Activated T-helper 9 cell treated with anti-CD3 and anti-CD28 coated beads, Interleukin-2, amount 50 U/mL, for 16 hours (primary cell): ENCODE results near the gene C2CD3.
"Not testable (repeated sequence)": the region's sequence is repeated elsewhere in the genome, so short reads cannot be mapped to it uniquely, and the experiment has no call there.

ENCODE experiments used
- DNase-seq: peaks from one replicate; pipeline ENCODE4 v3.0.0-alpha.2; 2020; ENCODE audit warnings: low read depth

Gene C2CD3

DNA sequence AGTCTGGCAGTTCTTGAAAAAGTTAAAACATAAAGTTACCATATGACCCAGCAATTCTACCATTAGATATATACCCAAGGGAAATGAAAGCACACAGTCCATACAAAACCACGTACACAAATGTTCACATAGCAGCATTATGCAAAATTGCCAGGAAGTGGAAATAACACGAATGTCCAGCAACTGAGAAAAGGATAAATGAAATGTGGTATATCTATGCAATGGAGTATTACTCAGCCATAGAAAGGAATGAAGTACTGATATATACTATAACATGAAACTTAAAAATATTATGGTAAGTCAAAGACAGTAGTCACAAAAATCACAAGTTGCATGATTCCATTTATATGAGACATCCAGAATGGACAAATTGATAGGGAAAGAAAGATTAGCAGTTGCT, 57.9 kb downstream of the C2CD3 start:
- no peak for DNase-seq

DNA sequence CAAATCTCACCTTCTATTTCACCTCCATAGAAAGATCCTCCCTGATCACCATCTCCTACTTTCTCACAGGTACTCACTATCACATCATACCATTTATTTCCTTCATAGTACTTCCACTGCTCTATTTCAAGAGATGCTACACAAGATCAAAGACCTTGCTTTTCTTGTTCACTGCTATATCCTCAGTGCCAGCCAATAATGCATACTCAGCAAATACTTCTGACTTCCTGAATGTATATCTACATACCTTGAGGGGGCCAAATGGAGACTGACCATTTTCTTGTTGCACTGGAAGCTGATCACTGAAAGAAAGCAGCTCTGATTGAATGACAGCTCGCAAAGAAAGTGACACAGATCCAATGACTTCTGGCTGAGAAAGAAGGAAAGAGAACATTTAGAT, 64.7 kb downstream of the C2CD3 start:
- DNase-seq, result no peak

- DNase-seq, result no peak
These were observed 68.5 kb downstream of the C2CD3 start for GRCh38 chr11:74102321-74102720.

GRCh38 chr11:74100735-74101134, 70.1 kb downstream of the C2CD3 start:
- no peak for DNase-seq

DNA sequence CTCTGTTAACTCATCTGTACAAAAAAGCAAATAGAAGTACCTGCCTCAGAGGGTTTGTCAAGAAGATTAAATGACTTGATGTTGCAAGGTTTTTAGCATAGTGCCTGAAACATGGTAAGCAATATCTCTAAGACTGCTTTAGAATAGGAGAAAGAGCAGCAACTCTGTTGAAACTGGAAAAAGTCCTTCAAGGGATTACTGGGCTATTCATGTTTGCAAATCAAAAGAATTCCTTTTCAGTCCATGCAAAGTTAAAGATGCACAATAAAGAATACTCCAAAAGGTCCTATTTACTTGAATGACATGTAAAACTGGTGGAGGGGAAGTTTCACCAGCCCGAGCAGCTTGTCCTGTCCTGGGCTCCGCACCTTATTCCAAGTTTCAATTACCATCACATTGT, 70.6 kb downstream of the C2CD3 start:
- no peak for DNase-seq

DNA sequence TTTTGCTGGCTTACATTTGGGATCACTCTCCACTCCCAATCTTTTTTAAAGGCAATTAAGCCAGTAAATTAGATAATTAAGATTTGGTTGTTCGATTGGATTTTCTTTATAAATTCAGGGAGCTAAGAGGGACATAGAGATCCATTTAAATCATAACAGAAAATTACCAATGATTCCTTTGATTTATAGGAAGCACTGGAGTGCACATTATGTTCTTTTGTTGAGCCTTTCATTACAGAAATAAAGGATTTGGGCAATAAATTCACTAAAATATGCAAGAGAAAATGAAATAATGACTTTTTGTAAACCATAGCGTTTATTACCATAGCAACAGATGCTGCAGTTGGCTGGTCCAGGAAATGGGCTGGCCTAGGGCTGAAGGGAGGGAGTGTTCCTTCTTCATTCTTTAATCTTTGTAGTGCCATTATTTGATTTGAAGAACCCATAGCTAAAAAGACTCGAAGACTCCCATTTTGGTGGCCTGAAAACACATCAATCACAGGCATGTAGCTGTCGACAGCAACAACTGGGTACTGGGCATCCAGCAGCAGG, 73.0 kb downstream of the C2CD3 start:
- DNase-seq, result no peak

- DNase-seq, result no peak
These were observed 76.4 kb downstream of the C2CD3 start for GRCh38 chr11:74094393-74094792.

DNA sequence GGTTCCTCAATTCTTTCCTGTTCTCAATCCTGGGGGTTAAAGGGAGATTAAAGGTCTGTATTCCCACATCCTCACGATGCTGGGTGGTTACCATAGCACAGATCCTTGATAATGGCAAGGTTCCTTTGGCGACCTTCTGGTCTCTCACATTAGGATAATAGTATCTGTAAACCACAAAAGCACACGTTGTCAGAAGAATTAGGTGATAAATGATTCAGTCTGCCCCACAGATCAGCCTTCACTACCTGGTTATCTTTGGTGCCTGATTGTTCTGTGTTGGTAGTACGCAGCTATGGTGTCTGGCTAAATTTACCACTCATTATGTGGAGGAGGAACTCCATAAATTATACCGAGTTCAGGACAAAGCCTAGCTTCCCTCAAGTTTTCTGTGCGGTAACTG, 78.4 kb downstream of the C2CD3 start:
- no peak for DNase-seq

DNA sequence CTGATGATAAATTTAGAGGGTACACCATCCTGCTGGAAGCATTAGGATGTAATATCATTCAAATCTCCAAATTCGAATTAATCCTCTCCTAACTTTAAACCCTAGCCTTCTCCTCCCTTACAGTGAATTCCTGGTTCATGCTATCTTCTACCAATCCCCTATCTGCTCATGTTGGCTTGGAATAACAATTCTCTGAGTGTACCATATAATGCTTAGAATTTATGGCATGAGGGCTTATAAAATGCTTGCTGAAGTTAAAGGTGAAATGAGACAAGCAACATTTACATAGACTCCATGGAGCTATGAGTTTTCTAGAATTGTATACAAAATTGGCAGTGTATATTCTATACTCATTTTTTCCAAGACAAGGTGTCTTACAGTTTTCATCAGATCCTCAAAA, 79.3 kb downstream of the C2CD3 start:
- DNase-seq, result no peak

DNA sequence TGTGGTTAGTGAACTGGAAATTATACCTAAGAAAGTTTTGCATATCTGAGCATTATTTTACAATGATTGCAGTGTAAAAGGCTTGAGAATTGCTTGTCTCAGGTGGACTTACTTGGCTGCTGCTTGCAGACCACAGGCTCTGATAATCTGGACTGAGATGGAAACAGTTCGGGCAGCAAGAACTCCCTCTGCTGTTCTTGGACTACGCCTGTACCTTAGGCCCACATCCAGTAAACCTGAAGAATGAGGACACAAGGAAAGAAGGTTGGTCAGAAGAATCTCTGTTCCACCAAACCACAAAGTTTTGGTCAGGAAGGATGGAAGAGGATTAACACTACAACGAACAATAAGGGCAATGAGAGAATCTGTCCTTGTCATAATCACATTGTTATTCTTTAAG, 80.1 kb downstream of the C2CD3 start:
- no peak for DNase-seq

DNA sequence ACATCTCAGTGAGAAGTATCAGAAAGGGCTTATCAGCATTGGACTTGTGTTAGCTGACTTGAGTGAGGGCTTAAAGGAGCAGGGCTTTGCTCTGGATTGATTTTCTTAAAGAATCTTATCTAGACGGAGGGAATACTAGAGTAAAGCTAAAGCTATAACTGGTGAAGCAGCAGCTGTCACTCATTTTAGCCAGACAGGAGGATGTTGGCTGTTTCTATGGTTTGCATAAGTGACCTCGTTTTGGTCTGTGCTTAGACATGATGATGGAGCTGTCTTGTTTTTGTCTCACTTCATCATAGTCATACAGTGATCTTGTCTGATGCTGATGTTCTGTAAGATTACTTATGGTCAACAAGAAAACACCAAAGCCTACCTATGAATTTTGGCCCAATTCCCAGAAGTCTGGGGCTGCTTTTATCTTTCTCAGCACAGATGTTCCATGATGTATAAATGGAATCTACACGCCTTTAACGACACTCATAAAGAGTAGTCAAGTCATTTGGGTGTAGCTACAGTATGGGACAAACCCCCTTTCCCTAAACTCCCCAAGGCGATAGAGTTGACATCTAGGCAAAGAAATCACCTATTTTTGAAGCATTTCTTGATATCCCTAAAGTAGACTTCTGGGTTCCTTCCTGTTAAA, 84.4 kb downstream of the C2CD3 start:
- DNase-seq, result no peak

DNA sequence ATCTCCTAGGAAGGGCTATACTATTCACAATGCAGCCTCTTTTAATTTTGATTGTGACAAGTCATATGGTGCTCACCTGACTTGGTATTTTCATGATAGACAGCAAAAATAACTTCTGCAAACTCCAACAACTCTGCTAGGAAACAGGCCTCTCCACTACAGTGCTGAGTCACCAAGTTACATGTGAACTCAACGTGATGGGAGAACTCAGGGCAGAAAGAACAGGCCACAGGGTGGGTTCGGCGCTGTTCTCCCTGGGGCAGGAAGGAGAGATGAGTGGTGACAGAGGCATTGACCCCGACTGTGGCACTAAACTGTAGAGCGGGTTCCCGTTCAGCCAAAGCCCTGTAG, 85.3 kb downstream of the C2CD3 start:
- no peak for DNase-seq

GRCh38 chr11:74084796-74085541, 85.8 kb downstream of the C2CD3 start:
- no peak for DNase-seq

DNA sequence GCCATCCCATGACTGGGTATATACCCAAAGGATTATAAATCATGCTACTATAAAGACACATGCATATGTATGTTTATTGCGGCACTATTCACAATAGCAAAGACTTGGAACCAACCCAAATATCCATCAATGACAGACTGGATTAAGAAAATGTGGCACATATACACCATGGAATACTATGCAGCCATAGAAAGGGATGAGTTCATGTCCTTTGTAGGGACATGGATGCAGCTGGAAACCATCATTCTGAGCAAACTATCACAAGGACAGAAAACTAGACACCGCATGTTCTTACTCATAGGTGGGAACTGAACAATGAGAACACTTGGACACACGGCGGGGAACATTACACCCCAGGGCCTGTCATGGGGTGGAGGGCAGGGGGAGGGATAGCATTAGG, 86.9 kb downstream of the C2CD3 start:
- not testable (repeated sequence) for DNase-seq

GRCh38 chr11:74081428-74081827, 89.4 kb downstream of the C2CD3 start:
- DNase-seq, result no peak

- no peak for DNase-seq
These were observed 93.6 kb downstream of the C2CD3 start for GRCh38 chr11:74077193-74077592.

GRCh38 chr11:74072721-74073120, 98.1 kb downstream of the C2CD3 start:
- DNase-seq, result no peak

DNA sequence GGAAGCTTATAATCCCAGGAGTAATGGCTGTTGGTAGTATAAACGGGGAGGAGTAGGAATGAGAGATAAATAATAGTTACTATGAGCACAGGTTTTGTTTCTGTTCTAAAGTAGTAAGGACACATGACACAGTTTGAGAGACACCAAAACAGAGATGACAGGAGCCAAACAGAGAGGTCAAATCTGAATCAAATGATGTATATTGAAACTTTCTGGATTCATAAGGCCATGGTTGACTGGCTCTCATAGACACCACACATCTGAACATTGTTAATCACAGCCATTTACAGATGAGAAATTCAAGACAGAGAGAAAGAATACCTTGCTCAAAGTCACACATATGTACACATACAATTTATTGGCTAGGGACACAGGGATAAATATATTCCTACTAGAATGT, 98.5 kb downstream of the C2CD3 start:
- DNase-seq, result no peak

- DNase-seq, result no peak
These were observed 99.9 kb downstream of the C2CD3 start for GRCh38 chr11:74070723-74071492.

- DNase-seq, result no peak
These were observed 101.4 kb downstream of the C2CD3 start for GRCh38 chr11:74069146-74070046.

DNA sequence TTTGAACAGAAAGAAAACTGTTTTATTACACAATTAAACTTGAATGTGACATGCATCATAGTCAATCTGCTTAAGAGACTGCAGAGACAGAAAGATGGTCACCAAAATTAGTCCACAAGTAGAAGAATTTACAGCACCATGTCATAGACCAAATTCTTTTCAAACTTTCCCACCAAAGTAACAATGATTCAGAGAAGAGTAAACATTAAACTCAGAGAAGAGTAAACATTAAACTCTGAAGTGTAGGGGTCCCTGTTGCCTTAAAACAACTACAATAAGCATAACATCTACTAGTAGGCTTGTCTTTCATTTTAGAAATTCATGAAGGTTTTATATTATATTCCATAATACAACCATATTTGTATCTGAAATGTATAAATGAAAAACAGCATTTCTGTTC, 104.1 kb downstream of the C2CD3 start:
- DNase-seq, result not testable (repeated sequence)

- DNase-seq, result not testable (repeated sequence)
These were observed 105.3 kb downstream of the C2CD3 start for GRCh38 chr11:74065534-74065933.
